Measurements from ENCODE around the gene PBX1. TPM values are rescaled to one million over a fixed set of nuclear protein-coding genes. Genes with fewer than 3 reads are reported as not detected.

Gene PBX1
- total RNA-seq, 1 donor from 2014 or later: 37.4 TPM

DNA sequence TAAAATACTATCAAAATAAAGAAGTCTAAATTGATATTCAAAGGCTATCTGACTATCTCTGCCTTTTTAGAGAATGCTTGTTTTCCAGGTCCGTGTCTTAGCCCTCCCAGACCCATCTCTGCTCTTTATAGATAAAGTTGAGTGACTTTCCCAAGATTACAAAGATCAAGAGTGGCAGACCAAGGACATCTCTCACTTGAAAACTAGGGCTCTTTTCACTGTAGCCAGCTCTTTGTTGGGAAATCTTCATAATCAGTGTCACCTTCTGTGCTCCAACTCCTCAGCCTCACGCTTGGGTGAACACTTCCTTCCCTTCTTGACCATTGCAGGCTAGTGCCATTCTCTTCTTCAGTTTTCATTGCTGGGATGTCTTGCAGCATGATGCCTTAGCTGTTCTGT, 211.1 kb downstream of the PBX1 start:
- Histone ChIP-seq H3K27ac (peak overlapping the region; percentile 80 to 82), H3K36me3 (no peaks in the 10 kb centered on the region), H3K9me3 (no peaks in the 10 kb centered on the region), H3K4me1 (peaks cover 0 to 60% of the 10 kb centered on the region in 2 donors), H3K4me3 (no peak overlapping the region), H3K27me3 (no peaks in the 10 kb centered on the region)
- DNase-seq (ENCODE audit: low spot score in 2 of 2): no peak
- TF ChIP-seq CTCF (IDR thresholded peaks at IDR 0.05): no peak
- intact Hi-C loops (cut with DNase I): loop anchor here (5.0 kb wide), 1 partner anchor 48 kb away; no protein-coding TSS in a partner anchor

DNA sequence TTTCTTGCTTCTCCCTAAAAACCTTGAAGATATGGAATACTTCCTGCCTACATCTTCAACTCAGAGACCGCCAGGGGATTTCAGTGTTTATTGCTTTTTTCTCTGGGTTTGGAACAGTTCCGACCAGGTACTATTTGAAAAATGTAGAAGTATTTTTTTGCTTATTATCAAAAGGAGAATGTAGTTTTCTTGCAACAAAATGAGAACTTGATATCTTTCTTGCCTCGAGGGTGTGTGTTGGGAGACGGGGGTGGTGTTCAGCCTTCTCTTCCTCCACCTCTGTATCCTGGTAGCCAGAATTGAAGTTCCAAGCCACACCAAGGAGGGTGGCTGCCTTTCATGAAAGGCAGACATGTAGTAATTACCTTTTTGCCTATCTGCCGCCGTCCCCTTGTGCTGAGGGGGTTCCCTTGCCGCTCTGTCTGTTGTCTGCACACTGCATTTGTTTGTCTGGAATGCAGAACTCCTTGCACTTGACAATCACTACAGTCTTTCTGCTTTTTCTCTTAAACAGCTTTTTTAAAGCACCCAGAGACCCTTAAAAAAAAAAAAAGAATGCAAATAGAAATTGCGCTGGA, 212.1 kb downstream of the PBX1 start:
- H3K27ac ChIP-seq: peak overlapping the region; percentile 80 to 82
- H3K4me3 ChIP-seq: peak overlapping the region in 1 of 2 donors; percentile 43
- no peak for TF ChIP-seq CTCF (IDR thresholded peaks at IDR 0.05)
- no peaks in the 10 kb centered on the region for H3K36me3 ChIP-seq
- intact Hi-C loops (cut with DNase I): loop anchor here (5.0 kb wide), 1 partner anchor 49 kb away; no protein-coding TSS in a partner anchor
- no peaks in the 10 kb centered on the region for H3K27me3 ChIP-seq
- H3K4me1 ChIP-seq: peaks cover 0 to 50% of the 10 kb centered on the region in 2 donors
- DNase-seq (ENCODE audit: low spot score in 2 of 2): no peak
- no peaks in the 10 kb centered on the region for H3K9me3 ChIP-seq

GRCh38 chr1:164771619-164772361, 212.8 kb downstream of the PBX1 start:
- no peaks in the 10 kb centered on the region for H3K36me3 ChIP-seq
- DNase-seq (ENCODE audit: low spot score in 2 of 2): peak in 1 of 2 donors; percentile 71
- peak overlapping the region in 1 of 2 donors; percentile 43 for H3K4me3 ChIP-seq
- H3K27ac ChIP-seq: peak overlapping the region; percentile 80 to 82
- H3K9me3 ChIP-seq: no peaks in the 10 kb centered on the region
- H3K4me1 ChIP-seq: peaks cover 0 to 43% of the 10 kb centered on the region in 2 donors
- no peaks in the 10 kb centered on the region for H3K27me3 ChIP-seq
- intact Hi-C loops (cut with DNase I): loop anchor here (5.0 kb wide), 1 partner anchor 49 kb away; no protein-coding TSS in a partner anchor
- no peak for TF ChIP-seq CTCF (IDR thresholded peaks at IDR 0.05)

DNA sequence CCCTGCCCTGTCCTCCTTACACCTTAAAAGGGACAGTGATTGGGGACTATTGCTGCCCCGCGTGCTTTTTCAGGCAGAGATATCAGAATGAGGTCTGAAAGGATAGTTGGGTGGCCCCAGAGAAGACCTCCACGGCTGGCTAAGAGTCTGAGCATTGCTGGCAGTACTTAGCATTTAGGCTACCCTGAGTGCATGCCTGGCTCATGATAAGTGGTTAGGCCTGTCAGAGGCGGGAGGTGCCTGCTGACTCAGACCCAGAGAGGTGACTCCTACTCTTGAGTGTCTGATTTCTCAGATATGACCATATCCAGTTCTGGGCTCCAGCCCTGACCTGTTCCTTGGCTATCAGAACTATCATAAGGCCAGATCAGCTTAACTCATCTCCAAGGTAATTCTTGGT, 213.7 kb downstream of the PBX1 start:
- DNase-seq (ENCODE audit: low spot score in 2 of 2): peak; percentile 46 to 91
- Histone ChIP-seq H3K27me3 (no peaks in the 10 kb centered on the region), H3K27ac (peak overlapping the region; percentile 80 to 82), H3K36me3 (no peaks in the 10 kb centered on the region), H3K9me3 (no peaks in the 10 kb centered on the region), H3K4me3 (no peak overlapping the region), H3K4me1 (peaks cover 0 to 37% of the 10 kb centered on the region in 2 donors)
- intact Hi-C loops (cut with DNase I): loop anchor here (5.0 kb wide), 1 partner anchor 50 kb away; no protein-coding TSS in a partner anchor
- TF ChIP-seq CTCF (IDR thresholded peaks at IDR 0.05): no peak

DNA sequence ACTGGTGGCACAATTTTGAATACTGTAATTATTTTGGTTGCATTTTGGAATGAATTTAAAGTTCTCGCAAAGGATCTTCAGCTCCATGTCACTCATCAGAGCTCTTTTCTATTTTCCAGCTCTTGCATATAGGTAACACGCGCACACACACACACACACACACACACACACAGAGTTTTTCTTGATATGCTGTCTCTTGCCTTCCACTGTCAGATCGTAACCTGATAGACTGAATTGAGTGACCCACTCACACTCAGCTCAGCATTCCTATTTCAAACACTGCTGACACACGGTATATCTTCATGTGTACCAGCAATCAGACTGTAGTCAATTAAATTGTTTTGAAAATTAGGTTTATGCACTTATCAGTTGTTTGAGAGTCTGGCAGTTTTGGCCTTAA, 214.1 kb downstream of the PBX1 start:
- Histone ChIP-seq H3K9me3 (no peaks in the 10 kb centered on the region), H3K36me3 (no peaks in the 10 kb centered on the region), H3K27ac (peak overlapping the region; percentile 80 to 82), H3K27me3 (no peaks in the 10 kb centered on the region), H3K4me3 (no peak overlapping the region), H3K4me1 (peaks cover 0 to 35% of the 10 kb centered on the region in 2 donors)
- intact Hi-C loops (cut with DNase I): loop anchor here (5.0 kb wide), 1 partner anchor 51 kb away; no protein-coding TSS in a partner anchor
- no peak for TF ChIP-seq CTCF (IDR thresholded peaks at IDR 0.05)
- no peak for DNase-seq (ENCODE audit: low spot score in 2 of 2)

Data from ascending aorta (tissue), 2 donors.